HS-5 (cell line): ENCODE results near the gene TMTC4.
"Not testable (repeated sequence)": the region's sequence is repeated elsewhere in the genome, so short reads cannot be mapped to it uniquely, and the experiment has no call there.

ENCODE experiments used
- DNase-seq: peaks from one replicate; pipeline ENCODE4 v3.0.0-alpha.2; 2012; ENCODE audit warnings: low read depth

The TMTC4 gene

DNA sequence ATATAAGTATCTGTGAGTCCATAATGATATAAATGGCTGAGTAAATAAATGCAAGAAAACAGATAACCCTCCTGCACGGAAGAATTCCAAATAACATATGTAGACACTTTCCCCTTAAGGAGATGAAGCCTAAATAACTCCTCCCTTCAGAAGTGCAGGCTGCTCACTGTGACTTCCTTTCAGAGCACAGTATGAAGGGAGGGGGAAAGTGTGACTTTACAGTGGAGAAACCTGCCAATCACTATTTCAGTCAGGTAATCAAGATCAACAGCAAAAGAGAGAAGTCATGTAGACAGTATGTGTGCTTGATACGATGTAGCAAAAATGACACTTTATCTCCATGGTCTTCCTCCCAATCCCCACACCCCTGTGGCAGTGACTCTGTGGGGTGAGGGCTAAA is 93.1 kb downstream of the TMTC4 start:
- DNase-seq, result no peak

DNA sequence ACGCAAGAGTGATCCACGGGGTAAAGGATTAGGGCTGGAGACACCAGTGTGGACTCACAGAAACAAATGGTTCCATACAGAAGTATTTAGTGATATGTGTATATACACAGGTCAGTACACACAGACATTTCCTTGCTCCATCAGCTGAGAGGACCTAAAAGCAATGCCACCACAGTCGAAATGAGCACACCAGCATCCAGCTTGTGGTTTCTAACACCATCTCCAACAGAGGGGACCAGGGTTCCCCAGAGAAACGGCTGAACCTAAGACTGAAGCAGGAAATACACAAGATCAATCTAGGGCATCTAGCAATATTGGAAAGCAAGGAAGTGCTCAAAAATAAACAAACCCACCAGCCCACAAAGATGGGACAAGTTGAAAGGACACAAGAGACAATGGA is 93.6 kb downstream of the TMTC4 start:
- no peak for DNase-seq

DNA sequence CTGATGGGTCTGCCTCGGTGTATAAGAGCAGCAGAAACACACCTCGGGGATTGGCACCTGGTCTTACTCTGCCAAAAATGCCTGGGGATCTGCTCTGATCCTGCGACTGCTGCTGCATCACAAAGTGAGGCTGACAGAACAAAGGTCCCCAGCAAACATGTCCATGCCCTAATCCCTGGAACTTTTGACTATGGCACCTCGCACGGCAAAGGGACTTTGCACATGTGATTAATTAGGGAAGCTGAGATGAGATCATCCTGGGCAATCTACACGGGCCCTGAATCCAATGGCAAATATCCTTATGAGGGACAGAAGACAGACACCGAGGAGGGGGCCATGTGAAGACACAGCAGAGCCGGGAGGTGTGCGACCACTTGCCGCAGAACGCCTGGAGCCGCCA is 94.5 kb downstream of the TMTC4 start:
- no peak for DNase-seq

DNA sequence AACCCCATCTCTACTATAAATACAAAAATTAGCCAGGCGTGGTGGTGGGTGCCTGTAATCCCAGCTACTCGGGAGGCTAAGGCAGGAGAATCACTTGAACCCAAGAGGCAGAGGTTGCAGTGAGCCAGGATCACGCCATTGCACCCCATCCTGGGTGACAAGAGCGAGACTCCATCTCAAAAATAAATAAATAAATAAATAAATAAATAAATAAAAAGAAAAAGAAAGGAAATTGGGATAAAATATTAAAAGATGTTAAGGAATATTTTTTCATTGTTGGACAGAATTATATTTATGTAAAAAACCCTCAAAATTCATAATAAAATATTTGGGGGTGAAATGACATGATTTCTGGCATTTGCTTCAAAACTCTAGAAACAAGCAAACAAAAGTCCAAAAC is 97.4 kb downstream of the TMTC4 start:
- not testable (repeated sequence) for DNase-seq

DNA sequence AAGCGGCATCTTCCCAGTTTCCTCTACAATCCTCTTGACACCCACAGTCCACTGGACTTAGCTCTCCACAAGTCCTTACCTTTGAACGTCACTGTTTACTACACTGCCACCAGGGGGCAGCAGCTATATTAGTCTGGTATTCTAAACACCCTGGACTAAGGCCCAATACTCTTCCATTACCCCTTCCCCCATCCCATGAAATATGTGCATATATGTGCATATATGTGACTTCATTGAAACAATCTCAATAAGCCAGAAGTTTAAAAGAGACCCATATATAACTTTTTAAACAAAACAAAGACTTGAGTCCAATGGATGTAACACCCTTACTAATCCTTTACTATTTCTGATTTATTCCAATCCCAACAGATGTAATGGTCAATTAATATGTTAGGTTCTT is 101.5 kb downstream of the TMTC4 start:
- DNase-seq, result peak; percentile 19

DNA sequence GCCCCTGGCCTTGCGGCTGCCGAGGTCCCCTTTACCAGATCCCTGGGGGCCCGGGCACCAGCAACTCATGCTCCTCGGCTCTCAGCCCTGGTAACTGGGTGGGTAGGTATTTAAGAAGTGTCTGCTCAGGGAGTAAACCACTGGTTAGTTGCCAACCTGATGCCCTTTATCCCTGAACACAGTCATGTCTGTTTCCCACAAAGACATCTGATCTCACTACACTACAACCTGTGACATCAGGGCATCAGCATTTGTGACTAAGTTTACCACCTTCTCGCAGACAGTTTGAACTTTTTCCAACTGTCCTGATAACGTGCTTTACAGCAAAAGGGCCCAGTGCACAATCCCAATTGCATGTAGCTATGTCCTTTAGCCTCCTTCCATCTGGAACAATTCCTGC is 108.1 kb downstream of the TMTC4 start:
- DNase-seq, result no peak

DNA sequence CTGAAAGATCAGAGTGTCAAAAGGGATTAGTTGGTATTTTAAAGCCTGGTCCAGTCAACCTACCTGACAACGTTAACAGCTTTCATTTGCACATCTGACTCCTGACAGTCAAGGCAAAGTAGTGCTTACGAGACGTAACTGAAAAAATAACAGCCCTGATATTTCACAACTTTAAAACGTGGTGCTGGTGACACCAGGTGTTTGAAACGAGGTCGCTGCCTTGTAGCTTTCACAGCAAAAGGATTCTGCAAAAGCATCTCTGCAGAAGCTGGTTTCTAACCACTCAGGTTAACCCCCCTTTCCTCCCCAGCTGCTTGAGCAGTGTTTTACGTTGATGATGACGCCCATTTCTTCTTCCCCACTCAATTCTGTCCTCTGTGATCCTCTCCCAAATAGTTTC is 109.3 kb downstream of the TMTC4 start:
- no peak for DNase-seq

DNA sequence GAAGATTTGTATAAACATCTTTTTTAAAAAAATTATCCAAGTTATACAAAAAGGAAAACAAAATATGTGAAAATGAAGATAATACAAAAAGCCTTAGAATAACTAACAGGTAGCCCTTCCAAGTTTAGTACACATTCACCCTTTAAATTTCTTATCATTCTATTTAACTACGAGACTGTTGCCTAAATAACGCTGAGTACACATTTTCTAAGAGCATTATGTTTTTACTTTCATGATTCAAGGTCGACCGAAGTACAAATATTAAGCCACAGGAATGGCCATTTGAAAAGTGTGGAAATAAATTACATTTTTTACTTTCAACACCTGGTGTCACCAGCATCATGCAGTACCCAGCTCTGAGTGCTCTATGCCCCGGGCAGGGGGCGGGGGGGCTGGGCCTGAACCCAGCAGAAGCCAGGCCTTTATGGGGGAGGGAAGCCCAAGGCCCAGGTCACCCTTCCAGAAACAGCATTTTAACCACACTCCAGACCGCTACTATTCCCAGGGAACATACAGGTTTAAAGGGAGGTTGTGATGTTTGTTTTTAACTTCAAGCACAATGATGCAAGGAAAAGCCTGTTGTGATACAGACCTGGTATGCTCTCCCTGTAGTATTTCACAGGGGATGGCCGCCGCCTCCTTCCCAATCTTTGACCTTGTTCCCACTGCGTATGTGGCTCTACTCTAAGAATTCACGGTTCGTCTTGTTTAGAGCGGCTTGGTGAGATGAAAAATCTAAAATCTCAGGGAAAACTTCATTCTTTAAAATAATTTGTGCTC is 110.0 kb downstream of the TMTC4 start:
- DNase-seq, result no peak

DNA sequence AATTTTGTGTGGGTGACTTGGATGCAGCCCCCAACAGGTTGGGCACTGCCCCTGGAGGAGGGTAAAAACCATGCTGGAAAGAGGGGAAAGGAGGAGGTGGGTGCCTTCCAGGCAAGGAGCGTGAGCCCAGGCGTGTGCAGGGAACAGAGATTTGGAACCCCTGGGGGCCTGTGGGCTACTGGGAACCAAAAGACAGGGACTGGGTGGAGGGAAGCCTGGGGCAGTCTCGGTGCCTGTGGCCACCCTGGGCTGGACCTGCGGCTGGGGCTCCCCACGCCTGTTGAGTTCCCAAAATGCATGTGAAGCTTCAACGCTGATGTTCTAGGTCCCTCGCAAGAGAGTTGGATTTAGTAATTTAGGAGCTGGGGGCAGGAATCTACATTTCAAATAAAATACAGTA is 110.8 kb downstream of the TMTC4 start:
- no peak for DNase-seq

DNA sequence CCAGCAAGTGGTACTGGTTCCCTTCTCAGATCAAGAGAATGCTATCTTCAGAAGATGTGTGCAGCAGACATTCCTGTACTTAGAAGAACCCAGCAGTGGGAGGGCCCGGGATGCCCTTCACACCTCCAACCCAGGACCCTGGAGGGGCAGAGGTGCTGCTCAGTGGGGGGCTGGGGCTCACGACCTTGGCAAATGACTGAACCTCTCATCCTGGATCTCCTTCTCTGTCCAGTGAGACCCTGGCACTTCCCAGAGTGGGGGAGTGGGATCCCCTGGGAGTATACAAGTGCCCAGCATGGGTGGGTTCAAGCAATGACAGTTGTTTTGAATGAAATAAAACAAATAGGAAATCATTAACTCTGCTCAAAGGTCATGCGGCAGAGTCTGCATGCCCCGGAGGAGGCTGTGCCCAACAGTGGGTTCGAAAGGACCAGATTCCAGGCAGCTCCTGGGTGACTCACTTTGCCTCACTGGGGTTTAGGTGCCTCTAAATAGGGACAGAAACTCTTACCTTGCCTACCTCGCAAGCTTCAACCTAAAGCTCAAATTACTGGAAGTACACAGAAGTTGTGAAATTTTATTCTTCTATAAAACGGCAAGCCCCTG is 112.9 kb downstream of the TMTC4 start:
- no peak for DNase-seq

DNA sequence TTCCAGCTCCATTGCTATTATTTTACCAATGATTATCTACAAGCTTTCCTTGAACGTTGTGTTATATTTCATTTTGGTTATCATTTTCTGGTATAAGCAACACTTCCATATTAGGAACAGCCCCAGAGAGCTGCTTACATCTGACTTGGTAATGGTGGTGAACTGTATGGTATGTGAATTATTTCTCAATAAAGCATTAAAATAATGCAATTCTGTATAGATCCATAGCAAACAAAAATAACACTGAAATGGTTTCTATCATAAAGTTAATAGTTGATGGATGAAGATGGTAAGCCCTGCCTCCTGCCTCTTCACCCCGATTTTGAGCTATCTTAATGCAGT is 113.5 kb downstream of the TMTC4 start:
- DNase-seq, result no peak

DNA sequence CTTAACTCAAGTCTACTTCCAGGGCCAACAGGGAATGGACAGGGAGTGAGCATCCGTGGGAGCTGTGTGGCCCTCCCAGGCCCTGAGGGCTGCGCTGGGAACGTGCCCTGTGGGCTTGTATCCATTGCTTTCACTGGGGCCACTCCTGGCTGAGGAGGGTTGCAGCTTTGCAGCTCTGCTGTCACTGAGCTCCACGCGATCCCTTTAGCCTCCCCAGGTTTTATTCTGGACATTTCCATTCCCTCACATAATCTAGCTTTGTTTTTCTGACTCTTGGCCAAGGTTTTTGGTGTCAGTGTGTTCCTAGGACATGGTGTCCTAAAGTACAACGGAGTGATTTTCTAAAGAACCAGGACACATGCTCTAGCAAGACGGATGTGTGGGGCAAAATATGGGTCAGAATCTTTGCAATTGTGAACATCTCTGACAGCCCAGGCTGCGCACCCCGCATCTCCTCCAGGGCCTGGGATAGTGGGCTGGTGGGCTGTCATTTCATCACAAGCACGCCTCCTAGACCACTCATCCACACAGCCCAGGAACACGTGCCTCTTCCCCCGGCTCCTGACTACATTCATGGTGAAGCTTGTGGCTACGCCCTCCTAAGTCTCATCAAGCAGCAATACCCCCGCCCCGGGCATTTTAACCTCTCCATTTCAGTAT is 114.0 kb downstream of the TMTC4 start:
- DNase-seq, result no peak

DNA sequence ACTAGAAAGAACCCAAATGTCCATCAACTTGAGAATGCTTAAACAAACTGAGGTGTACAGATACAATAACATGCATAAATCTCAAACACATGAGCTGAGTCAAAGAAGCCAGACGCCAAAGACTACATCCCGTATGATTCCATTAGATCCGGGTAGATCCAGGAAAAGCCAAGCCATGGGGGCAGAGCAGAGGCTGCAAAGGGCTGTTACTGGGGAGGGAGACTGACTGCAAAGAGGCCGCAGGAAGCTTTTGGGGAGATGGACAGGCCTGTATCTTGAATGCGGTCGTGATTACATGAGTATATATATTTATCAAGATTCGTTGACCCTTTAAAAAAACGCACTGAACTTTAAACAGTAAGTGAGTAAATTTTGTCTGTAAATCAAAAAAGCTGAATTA is 114.7 kb downstream of the TMTC4 start:
- DNase-seq, result no peak
